ENCODE measurements around the gene STXBP5.

DNA sequence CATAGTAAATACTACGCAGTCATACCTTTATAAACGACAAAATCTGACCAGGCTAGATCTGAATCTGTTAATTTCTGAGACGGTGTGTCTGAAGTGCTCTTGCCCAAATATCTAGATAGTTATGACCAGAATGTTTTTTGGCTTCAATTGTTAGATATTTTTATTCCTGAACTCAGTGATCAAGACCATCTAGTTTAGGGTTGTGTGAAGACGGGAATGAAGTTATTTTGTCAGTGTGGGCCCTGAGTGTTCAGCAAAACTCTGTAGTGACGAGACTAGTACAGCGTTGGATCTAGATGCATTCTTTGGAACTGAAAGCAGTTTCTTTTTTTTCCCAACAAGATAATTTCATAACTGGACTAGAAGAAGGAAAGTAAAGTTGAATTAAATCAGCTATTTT lies 3.1 kb downstream of the STXBP5 start:
- TF ChIP-seq, protein P1, sequence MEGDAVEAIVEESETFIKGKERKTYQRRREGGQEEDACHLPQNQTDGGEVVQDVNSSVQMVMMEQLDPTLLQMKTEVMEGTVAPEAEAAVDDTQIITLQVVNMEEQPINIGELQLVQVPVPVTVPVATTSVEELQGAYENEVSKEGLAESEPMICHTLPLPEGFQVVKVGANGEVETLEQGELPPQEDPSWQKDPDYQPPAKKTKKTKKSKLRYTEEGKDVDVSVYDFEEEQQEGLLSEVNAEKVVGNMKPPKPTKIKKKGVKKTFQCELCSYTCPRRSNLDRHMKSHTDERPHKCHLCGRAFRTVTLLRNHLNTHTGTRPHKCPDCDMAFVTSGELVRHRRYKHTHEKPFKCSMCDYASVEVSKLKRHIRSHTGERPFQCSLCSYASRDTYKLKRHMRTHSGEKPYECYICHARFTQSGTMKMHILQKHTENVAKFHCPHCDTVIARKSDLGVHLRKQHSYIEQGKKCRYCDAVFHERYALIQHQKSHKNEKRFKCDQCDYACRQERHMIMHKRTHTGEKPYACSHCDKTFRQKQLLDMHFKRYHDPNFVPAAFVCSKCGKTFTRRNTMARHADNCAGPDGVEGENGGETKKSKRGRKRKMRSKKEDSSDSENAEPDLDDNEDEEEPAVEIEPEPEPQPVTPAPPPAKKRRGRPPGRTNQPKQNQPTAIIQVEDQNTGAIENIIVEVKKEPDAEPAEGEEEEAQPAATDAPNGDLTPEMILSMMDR (conservative IDR thresholded peaks at IDR 0.05), result no peak
- TF ChIP-seq ZFX (IDR thresholded peaks at IDR 0.05), result no peak
